BJ (cell line): Measurements from ENCODE around the gene PARD6G. TPM values are rescaled to one million over a fixed set of nuclear protein-coding genes. Genes with fewer than 3 reads are reported as not detected.

Experiments
- CTCF ChIA-PET: fragments of 350-600 bp; formaldehyde crosslinking; extraction: SDS; loops from one replicate; lab custom pipeline; 2021; ENCODE audit warnings: antibody characterized with exemption, inconsistent platforms; lab: Yijun Ruan, JAX
- POLR2A ChIA-PET: fragments of 300-600 bp; sonication (Branson Sonifier 250); formaldehyde crosslinking; extraction: SDS; loops from one replicate; lab custom pipeline; 2021; ENCODE audit warnings: antibody characterized with exemption; lab: Charles Lee
- DNase-seq: peaks from one replicate; pipeline ENCODE4 v3.0.0-alpha.2; 2011; ENCODE audit warnings: low read depth
- H3K27me3 ChIP-seq: 2 replicates; pipeline ENCODE4 v1.6.0; 2011; ENCODE audit warnings: low read length; ENCODE audit not compliant: control insufficient read depth, insufficient read depth
- H3K36me3 ChIP-seq: 2 replicates; pipeline ENCODE4 v1.5.1; 2011; ENCODE audit warnings: low read length; ENCODE audit not compliant: control insufficient read depth, insufficient read depth
- H3K4me3 ChIP-seq: 2 replicates; pipeline ENCODE4 v1.5.1; 2011; ENCODE audit warnings: low read depth, mild to moderate bottlenecking, control low read depth, low read length
- polyA plus RNA-seq: library from polyadenylated mRNA; depleted of rRNA; stranded (reverse); fragments of >200 nt; gene quantifications from 2 replicates; pipeline ENCODE4 v1.2.3, GENCODE V29; 2011
- TF ChIP-seq, protein P1 (sequence below): IDR thresholded peaks from 2 replicates; pipeline ENCODE4 v1.5.1; 2011; ENCODE audit warnings: low read depth, mild to moderate bottlenecking, control low read depth, inconsistent platforms, low read length, moderate library complexity; ENCODE audit not compliant: insufficient read depth

The PARD6G gene
- polyA plus RNA-seq, 1 experiment, result 0.96 TPM

DNA sequence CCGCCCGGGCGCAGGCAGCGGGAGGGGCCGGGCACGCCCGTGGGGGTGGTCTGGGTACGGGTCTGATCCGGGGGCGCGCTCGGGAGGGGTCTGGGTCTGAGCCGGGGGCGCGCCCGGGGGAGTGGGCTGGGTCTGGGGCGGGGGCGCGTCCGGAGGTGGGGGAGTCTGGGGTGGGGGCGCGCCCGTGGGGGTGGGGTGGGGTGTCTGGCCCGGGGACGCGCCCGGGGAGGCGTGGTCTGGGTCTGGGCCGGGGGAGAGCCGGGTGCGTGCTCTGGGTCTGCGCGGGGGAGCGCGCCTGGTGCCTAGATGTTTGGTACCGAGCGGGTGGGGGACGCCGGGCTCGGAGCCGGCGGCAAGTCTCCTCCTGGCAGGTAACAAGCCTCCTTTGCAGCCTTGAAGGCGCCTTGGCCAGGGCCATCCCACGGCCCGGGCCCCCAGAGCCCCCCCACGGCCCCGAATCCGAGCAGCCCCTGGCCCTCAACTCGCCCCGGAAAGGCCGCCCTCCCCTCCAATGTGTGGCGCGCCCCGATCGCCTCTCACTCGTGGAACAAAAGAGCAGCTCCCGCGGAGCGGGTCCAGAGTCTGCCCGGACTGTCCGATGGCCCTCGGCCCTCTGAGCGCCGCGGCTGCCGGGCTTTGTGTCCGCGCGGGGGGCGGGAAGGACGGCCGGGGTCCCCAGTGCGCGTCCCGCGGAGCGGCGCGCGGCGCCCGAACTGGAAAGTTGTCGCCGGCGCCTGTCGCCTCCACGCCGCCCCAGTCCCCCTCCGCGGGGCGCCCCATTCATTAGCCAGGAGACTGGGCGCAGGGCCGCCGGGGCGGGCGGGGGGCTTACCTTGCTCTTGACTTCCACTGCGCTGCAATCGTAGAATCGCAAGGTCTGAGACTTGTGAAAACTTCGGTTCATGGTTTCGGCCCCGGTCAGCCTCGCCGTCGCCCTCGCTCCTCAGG lies 595 bp downstream of the PARD6G start:
- 0 out of 2 replicates have a peak, but pooled peaks cover 4% of the 10 kb centered on the region for H3K27me3 ChIP-seq
- TF ChIP-seq, protein P1, sequence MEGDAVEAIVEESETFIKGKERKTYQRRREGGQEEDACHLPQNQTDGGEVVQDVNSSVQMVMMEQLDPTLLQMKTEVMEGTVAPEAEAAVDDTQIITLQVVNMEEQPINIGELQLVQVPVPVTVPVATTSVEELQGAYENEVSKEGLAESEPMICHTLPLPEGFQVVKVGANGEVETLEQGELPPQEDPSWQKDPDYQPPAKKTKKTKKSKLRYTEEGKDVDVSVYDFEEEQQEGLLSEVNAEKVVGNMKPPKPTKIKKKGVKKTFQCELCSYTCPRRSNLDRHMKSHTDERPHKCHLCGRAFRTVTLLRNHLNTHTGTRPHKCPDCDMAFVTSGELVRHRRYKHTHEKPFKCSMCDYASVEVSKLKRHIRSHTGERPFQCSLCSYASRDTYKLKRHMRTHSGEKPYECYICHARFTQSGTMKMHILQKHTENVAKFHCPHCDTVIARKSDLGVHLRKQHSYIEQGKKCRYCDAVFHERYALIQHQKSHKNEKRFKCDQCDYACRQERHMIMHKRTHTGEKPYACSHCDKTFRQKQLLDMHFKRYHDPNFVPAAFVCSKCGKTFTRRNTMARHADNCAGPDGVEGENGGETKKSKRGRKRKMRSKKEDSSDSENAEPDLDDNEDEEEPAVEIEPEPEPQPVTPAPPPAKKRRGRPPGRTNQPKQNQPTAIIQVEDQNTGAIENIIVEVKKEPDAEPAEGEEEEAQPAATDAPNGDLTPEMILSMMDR, result no peak
- ChIA-PET POLR2A (no interaction called here), CTCF (interaction anchor here (0.5 to 1.2 kb wide), 4 partner anchors 87 to 294 kb away, joined by 3 to 5 read pairs (median 4); no protein-coding TSS in a partner anchor)
- no peak for DNase-seq
- H3K4me3 ChIP-seq, result peak overlapping the region; percentile 67
- no peaks in the 10 kb centered on the region for H3K36me3 ChIP-seq

DNA sequence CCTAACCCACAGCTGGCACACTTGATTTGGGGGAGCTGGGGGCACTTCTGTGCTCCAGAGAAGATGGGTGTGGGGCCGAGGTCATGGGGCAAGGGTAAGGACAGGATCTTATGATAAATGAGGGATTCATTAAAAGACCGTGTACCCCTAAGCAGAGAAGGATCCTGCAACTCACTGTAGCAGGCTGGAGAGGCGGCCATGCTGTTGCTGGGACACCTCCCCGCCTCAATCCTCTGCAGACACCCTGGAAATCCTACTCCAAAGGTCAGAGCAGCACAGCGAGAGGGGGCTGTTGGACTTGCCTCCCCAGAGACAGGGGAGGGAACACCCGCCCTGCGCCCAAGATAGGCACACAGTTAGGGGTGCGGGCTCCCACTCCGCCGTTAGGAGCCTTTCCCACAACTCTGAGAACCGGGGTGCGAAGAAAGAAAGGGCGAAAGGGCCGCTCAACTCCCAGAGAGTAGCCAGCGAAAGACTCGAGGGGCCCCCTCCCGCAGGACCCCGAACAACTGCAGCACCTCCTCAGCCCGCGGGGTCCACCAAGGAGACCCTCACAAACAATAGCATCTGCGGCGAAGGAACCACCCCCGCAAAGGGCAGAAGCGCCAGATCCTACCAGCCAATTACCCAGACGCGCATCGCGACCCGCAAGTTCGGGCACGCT lies 1.4 kb downstream of the PARD6G start:
- Histone ChIP-seq H3K36me3 (no peaks in the 10 kb centered on the region), H3K4me3 (peak overlapping the region; percentile 67), H3K27me3 (0 out of 2 replicates have a peak, but pooled peaks cover 4% of the 10 kb centered on the region)
- no peak for DNase-seq
- TF ChIP-seq, protein P1, result no peak
- POLR2A ChIA-PET, result no interaction called here
- CTCF ChIA-PET, result interaction anchor here (1.6 kb wide), 1 partner anchor 46 kb away, joined by 3 read pairs; no protein-coding TSS in a partner anchor

DNA sequence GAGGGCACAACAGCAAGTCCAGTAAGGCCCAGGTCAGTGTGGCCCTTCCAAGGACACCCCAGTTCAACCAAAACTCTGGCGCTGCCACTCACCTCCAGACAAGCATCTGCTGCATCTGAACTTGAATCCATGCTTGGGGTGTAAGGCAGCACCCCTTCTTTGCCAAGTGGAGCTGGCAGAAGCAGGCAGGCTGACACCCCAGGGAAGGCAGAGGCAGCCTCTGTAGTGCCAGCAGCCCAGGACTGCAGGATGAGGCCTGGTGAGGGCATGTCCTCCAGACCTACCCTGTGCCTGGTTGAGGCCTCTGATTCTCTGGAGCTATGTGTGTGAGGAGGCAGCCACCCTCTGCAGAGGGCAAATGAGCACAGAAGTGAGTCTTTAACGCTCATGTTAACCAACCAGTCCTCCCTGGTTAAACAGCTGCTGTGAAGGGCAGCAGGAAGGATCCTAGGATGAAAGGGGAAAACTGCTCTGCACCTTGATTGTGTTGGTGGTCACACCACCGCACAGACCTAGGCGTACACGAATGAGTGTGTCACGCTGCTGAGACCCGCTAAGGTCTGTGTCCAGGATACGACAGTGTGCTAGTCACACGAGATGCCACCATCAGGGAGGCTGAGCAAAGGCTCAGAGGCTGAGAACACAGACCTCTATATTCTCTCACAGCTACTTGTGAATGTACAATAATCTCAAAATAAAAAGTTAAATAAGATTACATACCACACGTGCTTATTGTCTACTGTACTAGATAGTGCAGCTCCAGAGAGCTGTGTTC lies 2.2 kb downstream of the PARD6G start:
- no peaks in the 10 kb centered on the region for H3K36me3 ChIP-seq
- DNase-seq, result no peak
- POLR2A ChIA-PET, result no interaction called here
- CTCF ChIA-PET, result interaction anchor here (0.7 to 1.6 kb wide), 4 partner anchors 12 to 88 kb away, joined by 3 read pairs; no protein-coding TSS in a partner anchor
- TF ChIP-seq, protein P1, result no peak
- H3K4me3 ChIP-seq, result no peak overlapping the region
- H3K27me3 ChIP-seq, result 0 out of 2 replicates have a peak, but pooled peaks cover 4% of the 10 kb centered on the region

DNA sequence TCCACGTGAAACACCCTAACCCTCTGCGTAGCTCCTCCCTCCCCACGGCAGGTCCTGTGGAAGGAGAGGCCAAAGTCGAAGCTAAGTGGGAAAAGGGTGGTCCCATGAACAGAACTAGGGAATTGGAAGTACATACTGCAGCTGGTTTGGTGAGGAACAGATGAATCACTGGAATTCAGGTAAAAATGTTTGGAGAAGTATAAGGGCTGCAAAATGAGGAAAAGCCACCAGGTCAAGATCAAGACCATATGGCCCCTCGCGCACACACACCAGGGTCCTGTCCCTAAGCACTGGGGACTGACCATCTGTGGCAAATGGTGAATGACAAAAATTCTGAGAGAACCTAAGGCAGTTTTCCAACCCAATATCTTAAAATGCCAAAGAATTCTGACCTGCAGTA lies 3.1 kb downstream of the PARD6G start:
- TF ChIP-seq, protein P1, result no peak
- POLR2A ChIA-PET, result no interaction called here
- no peak for DNase-seq
- H3K36me3 ChIP-seq, result no peaks in the 10 kb centered on the region
- no peak overlapping the region for H3K4me3 ChIP-seq
- CTCF ChIA-PET, result interaction anchor here (1.2 to 1.6 kb wide), 4 partner anchors 13 to 87 kb away, joined by 3 to 4 read pairs (median 3); no protein-coding TSS in a partner anchor
- H3K27me3 ChIP-seq, result 0 out of 2 replicates have a peak, but pooled peaks cover 4% of the 10 kb centered on the region
